ENCODE measurements around the gene SULT1A4. TPM values are rescaled to one million over a fixed set of nuclear protein-coding genes. Genes with fewer than 3 reads are reported as not detected.
A peak's percentile ranks its signal among the peaks of the same experiment; 100 is the strongest.
"Not testable (repeated sequence)": the region's sequence is repeated elsewhere in the genome, so short reads cannot be mapped to it uniquely, and the experiment has no call there.

The SULT1A4 gene
- 6.7 TPM for polyA plus RNA-seq

GRCh38 chr16:29459706-29460646 is at the start of gene SULT1A4:
SULT1A4 (plus strand) TSS chr16:29459913; CDS start chr16:29461386, 1,473 bp downstream.
- not testable (repeated sequence) for H3K36me3 Mint-ChIP-seq, H3K9me3 Mint-ChIP-seq, H3K27ac Mint-ChIP-seq, H3K27me3 Mint-ChIP-seq, H3K4me1 Mint-ChIP-seq, H3K4me3 Mint-ChIP-seq

DNA sequence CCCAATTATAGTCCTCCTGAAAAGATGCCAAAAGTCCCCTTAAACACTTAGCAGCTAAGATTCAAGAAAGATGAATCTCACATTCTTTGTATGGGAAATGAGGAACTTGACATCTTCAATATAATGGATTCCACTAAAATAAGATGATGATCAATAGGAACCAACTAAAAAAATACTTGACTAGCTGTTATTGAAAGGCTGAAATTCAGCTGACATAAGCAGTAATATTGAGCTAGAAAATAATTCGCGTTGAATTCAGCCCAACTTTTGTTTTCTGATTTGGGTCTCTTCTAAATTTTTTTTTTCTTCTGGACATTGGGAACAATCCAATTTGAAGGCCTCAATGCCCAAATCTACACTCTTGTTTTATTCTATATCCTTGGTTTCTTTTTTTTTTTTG is 36.1 kb upstream of the SULT1A4 start:
- H3K9me3 Mint-ChIP-seq, H3K36me3 Mint-ChIP-seq, H3K27ac Mint-ChIP-seq, H3K4me3 Mint-ChIP-seq, H3K27me3 Mint-ChIP-seq, H3K4me1 Mint-ChIP-seq: not testable (repeated sequence)

DNA sequence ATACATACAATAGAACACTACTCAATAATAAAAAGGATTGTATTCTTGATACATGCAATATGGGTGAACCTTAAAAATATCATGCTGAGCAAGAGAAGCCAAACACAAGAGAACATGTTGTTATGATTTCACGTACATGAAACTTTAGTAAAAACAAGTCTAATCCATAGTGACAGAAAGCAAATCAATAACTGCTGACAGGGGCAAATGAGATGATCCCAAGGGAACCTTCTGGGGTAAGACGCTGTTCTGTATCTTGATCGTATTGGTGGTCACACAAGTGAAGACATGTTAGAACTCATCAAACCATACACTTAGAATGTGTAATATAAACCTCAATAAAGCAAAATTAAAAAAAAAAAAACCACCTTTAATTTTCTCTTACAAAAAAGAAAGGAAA is 34.3 kb upstream of the SULT1A4 start:
- H3K4me1 Mint-ChIP-seq, H3K36me3 Mint-ChIP-seq, H3K9me3 Mint-ChIP-seq, H3K27me3 Mint-ChIP-seq, H3K27ac Mint-ChIP-seq, H3K4me3 Mint-ChIP-seq: not testable (repeated sequence)

DNA sequence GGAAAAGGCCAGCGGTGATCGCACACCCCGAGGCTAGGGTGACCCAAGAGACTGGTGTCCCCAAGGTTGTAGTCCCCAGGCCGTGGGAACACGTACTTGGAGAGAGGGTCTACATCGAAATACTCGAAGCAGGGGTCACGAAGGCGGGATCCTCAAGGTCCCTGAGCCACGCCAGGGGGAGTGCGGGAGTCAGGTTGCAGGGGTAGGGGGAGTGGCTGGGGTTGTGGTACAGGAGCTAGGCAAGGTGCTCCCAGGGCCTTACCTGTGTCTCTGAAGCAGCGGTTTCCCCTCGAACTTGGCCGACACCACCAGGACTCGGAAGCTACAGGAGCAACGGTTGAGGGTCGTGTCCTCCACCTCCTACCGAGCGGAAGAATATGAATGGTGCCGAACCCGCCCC is 6.0 kb upstream of the SULT1A4 start:
- not testable (repeated sequence) for H3K4me3 Mint-ChIP-seq, H3K4me1 Mint-ChIP-seq, H3K27ac Mint-ChIP-seq, H3K27me3 Mint-ChIP-seq, H3K9me3 Mint-ChIP-seq, H3K36me3 Mint-ChIP-seq

DNA sequence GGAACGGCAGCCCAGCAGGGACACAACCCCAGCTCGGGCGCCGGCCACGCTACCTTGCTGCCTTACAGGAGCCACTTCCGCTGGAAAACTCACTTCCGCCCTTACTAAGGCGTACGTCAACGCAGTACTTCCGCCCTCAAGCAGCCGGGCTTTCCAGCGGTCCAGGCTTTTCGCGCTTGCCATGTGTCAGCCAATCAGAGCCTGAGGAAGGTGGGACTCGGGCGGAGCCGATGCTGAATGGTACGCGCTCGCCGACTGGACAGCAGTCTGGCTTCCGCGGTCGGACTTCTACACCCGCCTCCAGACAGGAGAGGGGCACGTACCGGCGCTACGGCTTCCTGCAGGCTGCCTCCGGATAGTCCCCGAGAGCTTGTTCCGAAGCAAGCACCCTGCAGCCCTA is 5.4 kb upstream of the SULT1A4 start, which contains the start of the genes BOLA2 and SLX1B:
TSS of gene BOLA2 (minus strand) at position 83 of the 400 bp plus-strand sequence. CDS start 98 bp downstream, outside the sequence.
TSS of gene SLX1B (plus strand) at position 265 of the 400 bp plus-strand sequence.
- not testable (repeated sequence) for H3K27ac Mint-ChIP-seq, H3K36me3 Mint-ChIP-seq, H3K9me3 Mint-ChIP-seq, H3K4me3 Mint-ChIP-seq, H3K27me3 Mint-ChIP-seq, H3K4me1 Mint-ChIP-seq

- H3K27me3 Mint-ChIP-seq, H3K4me3 Mint-ChIP-seq, H3K4me1 Mint-ChIP-seq, H3K9me3 Mint-ChIP-seq, H3K27ac Mint-ChIP-seq, H3K36me3 Mint-ChIP-seq: not testable (repeated sequence)
Measured at GRCh38 chr16:29454828-29455227, 4.9 kb upstream of the SULT1A4 start.

DNA sequence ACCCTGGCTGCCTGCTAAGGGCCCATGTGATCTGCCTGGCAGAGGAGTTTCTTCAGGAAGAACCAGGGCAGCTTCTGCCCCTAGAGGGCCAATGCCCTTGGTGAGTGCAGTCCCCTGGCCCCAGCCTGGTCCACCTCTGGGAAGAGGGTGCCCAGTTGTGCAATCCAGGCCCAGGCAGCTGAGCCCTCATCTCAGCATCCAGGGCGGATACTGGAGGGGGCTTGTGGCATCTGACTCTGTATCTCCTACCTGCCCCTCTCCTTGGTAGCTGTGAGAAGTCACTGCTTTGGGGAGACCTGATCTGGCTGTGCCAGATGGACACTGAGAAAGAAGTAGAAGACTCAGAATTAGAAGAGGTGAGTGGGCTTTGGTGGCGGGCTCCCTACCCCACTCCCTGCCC is 2.1 kb upstream of the SULT1A4 start:
- H3K4me1 Mint-ChIP-seq, H3K36me3 Mint-ChIP-seq, H3K4me3 Mint-ChIP-seq, H3K27me3 Mint-ChIP-seq, H3K27ac Mint-ChIP-seq, H3K9me3 Mint-ChIP-seq: not testable (repeated sequence)

GRCh38 chr16:29460647-29461030 is 926 bp downstream of the SULT1A4 start:
- H3K27ac Mint-ChIP-seq, H3K27me3 Mint-ChIP-seq, H3K9me3 Mint-ChIP-seq, H3K36me3 Mint-ChIP-seq, H3K4me1 Mint-ChIP-seq, H3K4me3 Mint-ChIP-seq: not testable (repeated sequence)

DNA sequence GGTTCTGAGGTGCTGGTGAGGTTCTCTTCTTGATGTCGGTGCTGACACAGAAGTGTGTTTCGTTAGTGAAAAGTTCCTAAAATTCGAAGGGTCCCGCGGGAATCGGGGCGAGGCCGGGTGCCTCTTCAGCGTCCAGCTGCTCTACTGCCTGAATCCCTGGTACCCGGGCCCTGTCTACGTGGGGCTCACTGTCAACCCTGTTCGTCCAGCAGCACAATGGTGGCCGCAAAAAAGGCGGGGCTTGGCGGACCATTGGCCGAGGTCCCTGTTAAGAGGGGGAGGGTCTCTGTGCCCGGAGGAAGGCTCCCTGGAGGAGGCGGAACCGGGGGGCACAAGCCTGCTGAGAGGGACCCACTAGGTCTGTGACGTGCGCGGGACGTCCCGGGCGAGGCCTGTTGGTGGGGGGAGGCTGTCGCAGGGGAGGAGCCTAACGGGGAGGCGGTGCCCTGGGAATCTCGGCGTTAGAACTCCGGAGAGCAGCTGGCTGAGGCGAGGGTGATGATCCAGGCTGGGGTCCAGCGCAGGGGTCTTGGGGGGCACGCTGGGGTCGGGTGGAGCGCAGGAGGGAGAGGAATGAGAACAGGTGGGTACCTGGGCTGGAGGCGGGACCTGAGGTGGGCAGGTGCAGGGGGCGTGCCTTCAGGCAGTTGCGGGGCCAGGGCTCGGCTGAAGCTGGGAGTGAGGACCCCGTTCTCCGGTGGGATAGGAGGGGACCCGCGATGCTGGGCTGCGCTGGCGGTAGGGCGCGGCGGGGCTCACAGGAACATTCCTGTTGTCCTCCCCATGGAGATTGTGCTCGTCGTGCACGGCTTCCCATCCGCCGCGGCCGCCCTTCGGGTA is 6.5 kb downstream of the SULT1A4 start:
- not testable (repeated sequence) for H3K27me3 Mint-ChIP-seq, H3K4me1 Mint-ChIP-seq, H3K27ac Mint-ChIP-seq, H3K9me3 Mint-ChIP-seq, H3K36me3 Mint-ChIP-seq, H3K4me3 Mint-ChIP-seq

GRCh38 chr16:29466904-29467303 is 7.2 kb downstream of the SULT1A4 start:
- H3K4me3 Mint-ChIP-seq, H3K27ac Mint-ChIP-seq, H3K27me3 Mint-ChIP-seq, H3K4me1 Mint-ChIP-seq, H3K9me3 Mint-ChIP-seq, H3K36me3 Mint-ChIP-seq: not testable (repeated sequence)

DNA sequence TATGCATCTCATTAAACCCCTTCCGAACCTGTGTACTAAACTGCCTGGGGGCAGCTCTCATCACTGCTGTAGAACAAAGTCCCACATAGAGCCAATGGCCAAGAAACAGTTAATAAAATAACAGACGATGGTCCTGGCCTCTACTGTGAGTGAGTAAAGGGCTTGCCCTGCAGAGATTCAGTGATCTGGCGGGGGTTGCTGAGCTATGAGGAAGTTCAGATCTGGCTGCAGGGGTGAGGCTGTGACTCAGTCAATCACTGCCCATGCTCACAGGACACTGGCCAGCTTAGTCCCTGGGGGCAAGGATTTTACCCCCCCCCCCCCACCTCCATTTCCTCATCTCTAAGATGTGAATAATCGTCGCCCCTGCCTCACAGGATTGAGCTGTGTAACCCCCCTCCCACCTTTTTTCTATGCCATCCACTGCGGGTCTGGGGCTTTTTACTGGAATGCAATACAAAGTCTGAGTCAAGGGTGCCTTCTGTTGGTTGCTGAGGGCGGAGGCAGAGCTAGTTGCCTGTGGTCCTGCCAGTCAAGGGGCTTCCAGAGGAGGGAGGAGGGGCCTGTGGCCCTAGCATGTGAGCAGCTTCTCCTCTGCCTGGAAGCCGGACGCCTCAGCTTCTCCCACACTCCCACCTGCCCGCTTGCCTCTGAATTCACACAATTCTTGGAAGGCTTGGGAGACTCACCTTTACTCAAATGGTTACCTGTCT is 8.1 kb downstream of the SULT1A4 start:
- not testable (repeated sequence) for H3K9me3 Mint-ChIP-seq, H3K27me3 Mint-ChIP-seq, H3K27ac Mint-ChIP-seq, H3K4me1 Mint-ChIP-seq, H3K36me3 Mint-ChIP-seq, H3K4me3 Mint-ChIP-seq

DNA sequence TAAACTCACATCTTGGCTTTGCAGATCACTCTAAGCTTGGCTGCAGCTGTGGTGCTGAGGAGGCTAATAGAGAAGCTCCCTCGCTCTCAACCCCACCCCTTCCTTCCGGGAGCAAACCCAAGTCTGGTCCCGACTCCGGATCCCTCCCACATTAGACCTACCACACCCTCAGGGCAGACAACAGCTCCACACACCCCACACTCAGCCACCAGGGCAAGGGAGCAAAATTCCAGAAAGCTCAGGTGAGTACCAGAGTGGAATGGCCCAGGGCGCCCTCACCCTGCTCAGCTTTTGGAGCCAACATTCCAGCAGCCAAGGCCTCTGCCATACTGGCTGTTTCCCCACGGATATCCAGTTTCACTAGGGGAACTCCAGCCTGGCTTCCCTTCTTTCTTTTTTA is 9.9 kb downstream of the SULT1A4 start:
- H3K4me3 Mint-ChIP-seq: peak overlapping the region; percentile 43 to 85 (median 60)
- H3K9me3 Mint-ChIP-seq: not testable (repeated sequence)
- peak overlapping the region in 1 of 3 donors; percentile 39 for H3K27ac Mint-ChIP-seq

DNA sequence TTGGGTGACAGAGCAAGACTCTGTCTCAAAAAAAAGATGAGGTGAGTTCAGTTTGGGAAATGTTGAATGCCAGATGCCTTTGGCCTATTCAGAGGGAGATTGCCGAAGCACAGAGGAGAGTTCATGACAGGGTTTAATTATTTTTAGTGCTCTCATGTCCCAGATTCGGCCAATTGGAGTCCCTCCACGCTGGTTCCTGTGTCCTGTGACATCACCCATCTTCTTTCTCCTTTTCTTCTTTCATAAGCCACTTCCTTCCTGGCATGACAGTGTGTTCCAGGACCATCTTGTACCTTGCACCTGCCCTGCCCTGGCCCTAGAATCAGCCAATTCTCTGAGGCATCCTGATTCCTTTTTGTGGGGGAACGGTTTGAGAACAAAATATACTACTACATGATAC is 12.4 kb downstream of the SULT1A4 start:
- not testable (repeated sequence) for H3K27ac Mint-ChIP-seq, H3K27me3 Mint-ChIP-seq, H3K9me3 Mint-ChIP-seq, H3K4me1 Mint-ChIP-seq, H3K36me3 Mint-ChIP-seq, H3K4me3 Mint-ChIP-seq

More for the DNA sequence above, 9.9 kb downstream of the SULT1A4 start:
- H3K36me3 Mint-ChIP-seq, H3K27me3 Mint-ChIP-seq, H3K4me1 Mint-ChIP-seq: not testable (repeated sequence)

DNA sequence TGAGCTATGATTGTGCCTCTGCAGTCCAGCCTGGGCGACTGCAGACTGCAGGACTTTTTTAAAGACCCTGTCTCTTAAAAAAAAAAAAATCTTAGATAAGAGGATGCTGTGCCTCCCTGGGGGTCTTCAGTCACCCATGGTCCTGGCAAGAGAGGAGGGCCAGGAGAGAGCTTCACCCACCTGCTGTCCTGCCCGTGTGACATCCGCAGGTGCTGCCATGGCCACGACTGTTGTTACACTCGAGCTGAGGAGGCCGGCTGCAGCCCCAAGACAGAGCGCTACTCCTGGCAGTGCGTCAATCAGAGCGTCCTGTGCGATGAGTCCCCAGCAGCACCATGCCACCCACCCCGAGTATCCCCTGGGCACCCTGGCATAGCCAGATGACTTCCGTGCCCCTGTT is 22.6 kb downstream of the SULT1A4 start:
- not testable (repeated sequence) for H3K27me3 Mint-ChIP-seq, H3K4me1 Mint-ChIP-seq, H3K9me3 Mint-ChIP-seq, H3K27ac Mint-ChIP-seq, H3K36me3 Mint-ChIP-seq, H3K4me3 Mint-ChIP-seq

DNA sequence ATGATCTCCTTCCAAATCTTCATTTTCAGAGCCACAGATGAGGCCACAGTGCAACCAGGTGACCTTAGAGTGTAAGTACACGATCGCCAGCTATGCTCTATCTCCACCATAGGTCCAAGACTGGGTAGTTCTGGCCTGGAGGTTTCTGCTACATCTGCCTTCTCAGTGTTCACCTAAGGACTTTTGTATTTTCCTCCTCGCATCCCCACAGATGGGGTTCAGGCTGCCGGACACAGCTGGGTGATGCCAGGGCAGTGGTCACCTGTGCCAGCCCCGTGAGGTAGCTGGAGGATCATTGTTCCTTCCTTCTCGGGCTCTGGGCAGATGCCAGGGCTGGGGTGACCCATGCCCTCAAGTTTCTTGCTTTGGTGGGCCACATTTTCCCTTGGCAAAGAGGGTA is 46.6 kb downstream of the SULT1A4 start, which contains the start of gene NPIPB12:
TSS of gene NPIPB12 (minus strand) at position 101 of the 400 bp plus-strand sequence.
- not testable (repeated sequence) for H3K27me3 Mint-ChIP-seq, H3K27ac Mint-ChIP-seq, H3K36me3 Mint-ChIP-seq, H3K4me3 Mint-ChIP-seq, H3K4me1 Mint-ChIP-seq, H3K9me3 Mint-ChIP-seq

All from IgD-negative memory B cell (primary cell).